HFFc6 (cell line): Measurements from ENCODE around the gene DRD2. TPM values are rescaled to one million over a fixed set of nuclear protein-coding genes. Genes with fewer than 3 reads are reported as not detected.

Source experiments
- DNase-seq: peaks from one replicate; pipeline ENCODE4 v3.0.0-alpha.2; 2018
- H3K27ac Mint-ChIP-seq: 2 replicates; pipeline ENCODE4 v1.8.0; 2020; ENCODE audit warnings: mild to moderate bottlenecking, mixed read lengths
- H3K27me3 Mint-ChIP-seq: 2 replicates; pipeline ENCODE4 v1.8.0; 2021; ENCODE audit warnings: mild to moderate bottlenecking, moderate library complexity, mixed read lengths; ENCODE audit not compliant: insufficient read depth
- H3K36me3 Mint-ChIP-seq: 2 replicates; pipeline ENCODE4 v1.8.0; 2021; ENCODE audit warnings: low read depth, mixed read lengths
- H3K4me1 Mint-ChIP-seq: 2 replicates; pipeline ENCODE4 v1.8.0; 2020; ENCODE audit warnings: low read depth, mixed read lengths
- H3K4me3 Mint-ChIP-seq: 2 replicates; pipeline ENCODE4 v1.8.0; 2020; ENCODE audit warnings: mild to moderate bottlenecking, moderate library complexity, mixed read lengths
- H3K9me3 Mint-ChIP-seq: 2 replicates; pipeline ENCODE4 v1.8.0; 2020; ENCODE audit warnings: mild to moderate bottlenecking, mixed read lengths
- total RNA-seq, 6 experiments: library from RNA; stranded (reverse); fragmentation: NEBNext Ultra II Directional; extraction: Animal tissue kit (Norgen Biotek cat#: 25700); gene quantifications; 2 replicates in 1 of 6; 3 replicates in 5 of 6; pipeline ENCODE4 v1.2.3, GENCODE V29; 2021
- TF ChIP-seq, protein P1 (sequence below): fragments of 200-600 bp; sonication (generic); IDR thresholded peaks from 2 replicates; pipeline ENCODE4 v1.5.0; 2021; ENCODE audit warnings: antibody characterized with exemption, mild to moderate bottlenecking

Gene DRD2
- total RNA-seq, 6 experiments from 2014 or later, result not detected

DNA sequence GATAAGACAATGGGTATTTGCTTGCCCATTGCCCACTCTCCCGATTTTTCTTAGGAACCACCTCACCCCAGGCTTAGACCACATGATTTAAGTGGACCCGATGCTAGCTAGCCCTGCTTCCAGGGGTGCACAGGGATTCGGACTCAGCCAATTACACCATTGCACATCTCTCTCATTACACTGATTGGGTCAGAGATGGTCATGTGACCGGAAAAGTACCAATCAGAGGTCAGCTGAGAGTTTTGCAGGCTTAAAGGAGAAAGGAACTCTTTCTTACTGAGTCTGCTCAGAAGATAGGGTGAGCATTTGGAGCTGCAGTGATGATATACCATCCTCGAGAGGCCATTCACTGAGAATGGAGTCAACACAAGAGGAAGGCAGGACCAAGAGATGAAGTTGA is 99.8 kb downstream of the DRD2 start:
- no peaks in the 10 kb centered on the region for H3K36me3 Mint-ChIP-seq
- H3K27me3 Mint-ChIP-seq, result peaks cover 3% of the 10 kb centered on the region; the same call in 1 of the 2 replicates
- TF ChIP-seq, protein P1, sequence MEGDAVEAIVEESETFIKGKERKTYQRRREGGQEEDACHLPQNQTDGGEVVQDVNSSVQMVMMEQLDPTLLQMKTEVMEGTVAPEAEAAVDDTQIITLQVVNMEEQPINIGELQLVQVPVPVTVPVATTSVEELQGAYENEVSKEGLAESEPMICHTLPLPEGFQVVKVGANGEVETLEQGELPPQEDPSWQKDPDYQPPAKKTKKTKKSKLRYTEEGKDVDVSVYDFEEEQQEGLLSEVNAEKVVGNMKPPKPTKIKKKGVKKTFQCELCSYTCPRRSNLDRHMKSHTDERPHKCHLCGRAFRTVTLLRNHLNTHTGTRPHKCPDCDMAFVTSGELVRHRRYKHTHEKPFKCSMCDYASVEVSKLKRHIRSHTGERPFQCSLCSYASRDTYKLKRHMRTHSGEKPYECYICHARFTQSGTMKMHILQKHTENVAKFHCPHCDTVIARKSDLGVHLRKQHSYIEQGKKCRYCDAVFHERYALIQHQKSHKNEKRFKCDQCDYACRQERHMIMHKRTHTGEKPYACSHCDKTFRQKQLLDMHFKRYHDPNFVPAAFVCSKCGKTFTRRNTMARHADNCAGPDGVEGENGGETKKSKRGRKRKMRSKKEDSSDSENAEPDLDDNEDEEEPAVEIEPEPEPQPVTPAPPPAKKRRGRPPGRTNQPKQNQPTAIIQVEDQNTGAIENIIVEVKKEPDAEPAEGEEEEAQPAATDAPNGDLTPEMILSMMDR, result no peak
- peaks cover 34% of the 10 kb centered on the region for H3K4me1 Mint-ChIP-seq
- no peak overlapping the region for H3K27ac Mint-ChIP-seq
- no peaks in the 10 kb centered on the region for H3K9me3 Mint-ChIP-seq
- no peak overlapping the region for H3K4me3 Mint-ChIP-seq
- no peak for DNase-seq

DNA sequence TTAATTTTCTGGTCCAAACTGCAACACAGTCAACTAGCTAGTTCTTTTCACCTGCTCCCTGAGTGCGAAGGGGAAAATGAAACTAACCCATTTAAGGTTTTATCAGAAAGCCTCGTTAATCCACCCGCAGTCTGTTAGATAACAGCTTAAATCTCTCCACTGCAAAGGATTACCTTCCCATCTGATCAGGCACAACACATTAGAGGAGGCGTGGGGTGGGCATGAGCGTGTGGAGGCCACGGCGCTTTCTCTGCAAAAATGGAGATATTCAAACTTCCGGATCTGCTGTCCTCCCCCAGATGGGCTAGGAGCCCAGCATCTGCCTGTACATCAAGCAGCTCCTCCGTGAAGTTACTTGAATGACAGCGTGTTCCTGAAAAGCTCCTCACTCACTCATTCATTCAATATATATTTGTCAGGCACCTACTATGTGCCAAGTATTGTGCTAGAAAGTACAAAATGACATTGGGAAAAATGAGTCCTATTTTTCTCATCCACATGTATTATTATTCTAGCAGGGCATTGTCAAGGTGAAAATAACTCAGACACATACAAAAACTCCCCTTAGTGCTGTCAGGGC is 101.1 kb downstream of the DRD2 start:
- H3K27ac Mint-ChIP-seq, result no peak overlapping the region

DNA sequence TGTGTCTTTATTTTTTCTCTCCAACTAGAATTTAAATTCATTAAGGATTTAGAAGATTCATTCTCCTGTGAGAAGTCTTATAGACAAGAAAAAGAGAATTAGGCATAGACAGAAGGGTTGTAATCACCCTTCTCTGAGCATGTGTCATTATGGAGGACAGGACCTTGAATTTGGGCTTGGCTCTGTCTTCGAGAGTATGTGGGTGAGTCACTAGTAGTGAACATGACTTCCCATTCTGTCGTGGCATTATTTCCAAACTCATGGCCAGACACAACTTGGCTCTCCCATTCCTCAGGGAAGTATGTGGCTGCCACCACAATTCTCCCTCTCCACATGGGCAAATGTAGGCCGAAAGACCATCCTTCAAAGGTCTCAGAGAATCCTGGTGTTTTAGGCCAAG is 101.9 kb downstream of the DRD2 start:
- Mint-ChIP-seq H3K36me3 (no peaks in the 10 kb centered on the region), H3K27ac (peak overlapping the region; percentile 50; the same call in 1 of the 2 replicates), H3K27me3 (peaks cover 3% of the 10 kb centered on the region; the same call in 1 of the 2 replicates), H3K4me3 (no peak overlapping the region), H3K9me3 (no peaks in the 10 kb centered on the region), H3K4me1 (peaks cover 30% of the 10 kb centered on the region)
- TF ChIP-seq, protein P1, result no peak
- DNase-seq, result peak; percentile 66

More for the DNA sequence above, 101.1 kb downstream of the DRD2 start:
- no peak overlapping the region for H3K4me3 Mint-ChIP-seq
- no peaks in the 10 kb centered on the region for H3K36me3 Mint-ChIP-seq
- TF ChIP-seq, protein P1, result no peak
- H3K9me3 Mint-ChIP-seq, result no peaks in the 10 kb centered on the region
- H3K27me3 Mint-ChIP-seq, result peaks cover 3% of the 10 kb centered on the region; the same call in 1 of the 2 replicates
- DNase-seq, result no peak
- peaks cover 36% of the 10 kb centered on the region for H3K4me1 Mint-ChIP-seq

DNA sequence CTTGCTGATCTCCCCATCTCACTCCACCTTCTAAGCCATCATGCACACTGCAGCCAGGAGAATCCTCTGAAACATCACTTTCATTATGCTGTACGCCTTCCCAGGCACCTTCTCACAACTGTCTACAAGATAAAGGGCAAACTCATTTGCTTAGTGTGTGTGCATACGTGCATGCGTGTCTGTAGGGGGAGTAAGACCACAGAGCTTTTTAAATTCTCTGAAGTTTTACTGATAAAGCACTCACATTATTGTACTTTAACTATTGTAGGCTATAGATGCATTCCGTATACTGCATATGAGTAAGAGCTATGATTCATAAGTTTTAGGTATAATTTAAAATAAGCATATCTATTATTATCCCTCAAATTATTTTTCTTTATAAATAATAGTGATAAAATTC is 102.9 kb downstream of the DRD2 start:
- H3K9me3 Mint-ChIP-seq, result no peaks in the 10 kb centered on the region
- H3K27me3 Mint-ChIP-seq, result no peaks in the 10 kb centered on the region
- no peak overlapping the region for H3K27ac Mint-ChIP-seq
- DNase-seq, result no peak
- H3K4me3 Mint-ChIP-seq, result no peak overlapping the region
- peaks cover 20% of the 10 kb centered on the region for H3K4me1 Mint-ChIP-seq
- TF ChIP-seq, protein P1, result 0 out of 2 replicates have a peak, but pooled peaks have one; percentile 20
- H3K36me3 Mint-ChIP-seq, result no peaks in the 10 kb centered on the region

DNA sequence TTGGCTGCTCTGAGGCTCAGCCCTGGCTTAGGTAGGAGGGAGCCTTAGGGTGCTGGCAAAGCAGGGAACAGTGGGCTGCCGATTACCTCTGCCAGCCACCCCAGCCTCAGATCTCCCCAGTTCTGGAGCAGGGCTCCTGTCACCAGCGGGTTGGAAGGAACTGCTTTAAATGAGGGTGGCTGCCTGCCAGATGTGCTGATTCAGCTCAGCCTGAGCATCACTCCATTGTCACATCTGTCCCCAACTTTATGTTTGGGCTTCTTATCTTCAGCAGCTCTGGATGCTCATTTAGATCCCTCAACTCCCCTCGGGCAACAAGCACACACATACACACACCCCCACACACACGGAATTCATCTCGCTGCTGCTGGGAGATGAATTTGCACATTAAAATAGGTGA is 104.6 kb downstream of the DRD2 start:
- H3K4me3 Mint-ChIP-seq, result no peak overlapping the region
- H3K4me1 Mint-ChIP-seq, result peaks cover 20% of the 10 kb centered on the region
- DNase-seq, result no peak
- no peaks in the 10 kb centered on the region for H3K27me3 Mint-ChIP-seq
- H3K9me3 Mint-ChIP-seq, result no peaks in the 10 kb centered on the region
- H3K27ac Mint-ChIP-seq, result no peak overlapping the region
- TF ChIP-seq, protein P1, result no peak
- H3K36me3 Mint-ChIP-seq, result no peaks in the 10 kb centered on the region
